ENCODE measurements around the gene IMMP2L.

DNA sequence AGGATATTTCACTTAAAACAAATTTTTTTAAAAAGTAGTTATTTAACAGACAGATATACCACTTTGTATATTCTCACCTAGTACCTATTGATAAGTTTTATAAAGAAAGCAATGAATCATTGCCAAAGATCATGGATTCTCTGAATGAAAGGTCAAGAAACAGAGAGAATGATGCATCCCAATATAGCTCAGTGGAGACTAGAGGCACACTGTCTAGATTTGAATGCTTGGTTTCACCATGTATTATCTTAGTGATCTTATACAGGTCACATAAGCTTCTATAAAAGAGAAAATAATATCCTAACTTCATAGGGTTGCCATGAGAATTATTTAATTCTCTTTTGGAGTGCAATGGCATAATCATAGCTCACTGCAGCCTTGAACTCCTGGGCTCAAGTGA, 558.4 kb downstream of the IMMP2L start:
- TF ChIP-seq SMC3 (IDR thresholded peaks at IDR 0.05) (no peak), RNF2 (IDR thresholded peaks at IDR 0.05; ENCODE audit: borderline replicate concordance, low read depth) (no peak), ZC3H11A (IDR thresholded peaks at IDR 0.05) (no peak), POLR2A (IDR thresholded peaks at IDR 0.05; ENCODE audit: low read length) (no peak), HOXB13 (CRISPR knock-in tag; IDR thresholded peaks at IDR 0.05; ENCODE audit: low read depth) (no peak), SREBF2 (IDR thresholded peaks at IDR 0.05) (no peak), TP53 (CRISPR knock-in tag; IDR thresholded peaks at IDR 0.05) (no peak), RCOR1 (IDR thresholded peaks at IDR 0.05; ENCODE audit: low read depth, low read length) (no peak), ZFP36 (IDR thresholded peaks at IDR 0.05; ENCODE audit: borderline replicate concordance, partially characterized antibody) (no peak)
- TF ChIP-seq, protein P1, sequence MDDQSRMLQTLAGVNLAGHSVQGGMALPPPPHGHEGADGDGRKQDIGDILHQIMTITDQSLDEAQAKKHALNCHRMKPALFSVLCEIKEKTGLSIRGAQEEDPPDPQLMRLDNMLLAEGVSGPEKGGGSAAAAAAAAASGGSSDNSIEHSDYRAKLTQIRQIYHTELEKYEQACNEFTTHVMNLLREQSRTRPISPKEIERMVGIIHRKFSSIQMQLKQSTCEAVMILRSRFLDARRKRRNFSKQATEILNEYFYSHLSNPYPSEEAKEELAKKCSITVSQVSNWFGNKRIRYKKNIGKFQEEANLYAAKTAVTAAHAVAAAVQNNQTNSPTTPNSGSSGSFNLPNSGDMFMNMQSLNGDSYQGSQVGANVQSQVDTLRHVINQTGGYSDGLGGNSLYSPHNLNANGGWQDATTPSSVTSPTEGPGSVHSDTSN (IDR thresholded peaks at IDR 0.05) = no peak
- TF ChIP-seq, protein P2, sequence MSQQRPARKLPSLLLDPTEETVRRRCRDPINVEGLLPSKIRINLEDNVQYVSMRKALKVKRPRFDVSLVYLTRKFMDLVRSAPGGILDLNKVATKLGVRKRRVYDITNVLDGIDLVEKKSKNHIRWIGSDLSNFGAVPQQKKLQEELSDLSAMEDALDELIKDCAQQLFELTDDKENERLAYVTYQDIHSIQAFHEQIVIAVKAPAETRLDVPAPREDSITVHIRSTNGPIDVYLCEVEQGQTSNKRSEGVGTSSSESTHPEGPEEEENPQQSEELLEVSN (IDR thresholded peaks at IDR 0.05; ENCODE audit: borderline replicate concordance, low read depth) = no peak
- TF ChIP-seq, protein P3, sequence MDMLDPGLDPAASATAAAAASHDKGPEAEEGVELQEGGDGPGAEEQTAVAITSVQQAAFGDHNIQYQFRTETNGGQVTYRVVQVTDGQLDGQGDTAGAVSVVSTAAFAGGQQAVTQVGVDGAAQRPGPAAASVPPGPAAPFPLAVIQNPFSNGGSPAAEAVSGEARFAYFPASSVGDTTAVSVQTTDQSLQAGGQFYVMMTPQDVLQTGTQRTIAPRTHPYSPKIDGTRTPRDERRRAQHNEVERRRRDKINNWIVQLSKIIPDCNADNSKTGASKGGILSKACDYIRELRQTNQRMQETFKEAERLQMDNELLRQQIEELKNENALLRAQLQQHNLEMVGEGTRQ (IDR thresholded peaks at IDR 0.05) = no peak

Measured in A549 (cell line).